ENCODE results near the gene MEIS1.

- TF ChIP-seq ZNF776 (tag by site-specific recombination; IDR thresholded peaks at IDR 0.05; ENCODE audit: borderline replicate concordance) (no peak), CTCF (tag by site-specific recombination; IDR thresholded peaks at IDR 0.05) (no peak), ZBTB1 (tag by site-specific recombination; IDR thresholded peaks at IDR 0.05) (no peak), ZNF549 (tag by site-specific recombination; IDR thresholded peaks at IDR 0.05) (no peak), ELK4 (IDR thresholded peaks at IDR 0.05; ENCODE audit: borderline replicate concordance, low read depth, low read length) (no peak)
Observed at GRCh38 chr2:66601624-66602023, 166.7 kb downstream of the MEIS1 start.

All from HEK293 (cell line).